GM12878 (cell line): ENCODE measurements around the gene MR1. TPM values are rescaled to one million over a fixed set of nuclear protein-coding genes. Genes with fewer than 3 reads are reported as not detected.

Experiments used
- ATAC-seq: fragments of 200-7000 bp; cut with Tn5 transposase; 3 replicates; pipeline ENCODE4 v1.9.1; 2020; ENCODE audit warnings: mild to moderate bottlenecking, moderate library complexity
- BruUV-seq: library from RNA; stranded (reverse); fragments of 400-500 nt; replicated peaks from 2 replicates; lab custom pipeline; 2021; lab: Mats Ljungman, UMichigan
- CTCF ChIA-PET: fragments of 300-600 bp; sonication (Branson Sonifier 250); formaldehyde crosslinking; extraction: SDS; loops from one replicate; lab custom pipeline; 2021; ENCODE audit warnings: inconsistent platforms; lab: Yijun Ruan, JAX
- POLR2A ChIA-PET: fragments of 350-600 bp; formaldehyde crosslinking; extraction: SDS; loops from one replicate; lab custom pipeline; 2021; ENCODE audit warnings: inconsistent platforms; lab: Charles Lee
- RAD21 ChIA-PET: fragments of 300-600 bp; sonication (Branson Sonifier 250); formaldehyde crosslinking; loops from one replicate; lab custom pipeline; 2023; ENCODE audit warnings: antibody characterized with exemption; ENCODE audit not compliant: unreplicated experiment; lab: Charles Lee
- SMC1A ChIA-PET: fragments of 300-600 bp; sonication (Branson Sonifier 250); formaldehyde crosslinking; loops from one replicate; lab custom pipeline; 2023; ENCODE audit not compliant: unreplicated experiment, uncharacterized antibody; lab: Charles Lee
- DNase-seq: peaks from one replicate; pipeline ENCODE4 v3.0.0-alpha.2; 2011; ENCODE audit warnings: low read depth, low spot score
- FAIRE-seq: peaks from 3 replicates; lab custom pipeline; 2011; peaks lifted over from hg19 to GRCh38; lab: Jason Lieb, UNC
- H2AFZ ChIP-seq: 2 replicates; pipeline ENCODE4 v1.6.0; 2011; ENCODE audit warnings: low read depth, low read length, control low read depth; ENCODE audit not compliant: control insufficient read depth
- H3K27ac ChIP-seq: 2 replicates; pipeline ENCODE4 v1.5.1; 2011; ENCODE audit warnings: control low read depth; ENCODE audit not compliant: control insufficient read depth, insufficient read depth
- H3K27me3 ChIP-seq, 2 experiments: replicated peaks in 1 of 2; 2 replicates each; pipeline versions ENCODE4 v1.6.0 to v1.6.1; 2011; ENCODE audit warnings: low read length in 1 of 2; ENCODE audit not compliant: control insufficient read depth in 2 of 2, insufficient read depth in 2 of 2
- H3K36me3 ChIP-seq, 2 experiments: 2 replicates each; pipeline ENCODE4 v1.5.1; 2011; ENCODE audit warnings: low read length in 1 of 2; ENCODE audit not compliant: control insufficient read depth in 2 of 2, insufficient read depth in 2 of 2
- H3K4me1 ChIP-seq: 2 replicates; pipeline ENCODE4 v1.6.1; 2011; ENCODE audit warnings: mild to moderate bottlenecking, low read length, moderate library complexity, mixed read lengths; ENCODE audit not compliant: control insufficient read depth, insufficient read depth
- H3K4me2 ChIP-seq: 2 replicates; pipeline ENCODE4 v1.6.0; 2011; ENCODE audit warnings: control low read depth; ENCODE audit not compliant: control insufficient read depth, insufficient read depth
- H3K4me3 ChIP-seq: fragments of 200-600 bp; sonication (generic); 2 replicates; pipeline ENCODE4 v1.5.1; 2016
- H3K79me2 ChIP-seq: 2 replicates; pipeline ENCODE4 v1.6.0; 2011; ENCODE audit warnings: low read length; ENCODE audit not compliant: control insufficient read depth, insufficient read depth
- H3K9ac ChIP-seq: 2 replicates; pipeline ENCODE4 v1.8.0; 2011; ENCODE audit warnings: low read length, control low read depth, mixed read lengths; ENCODE audit not compliant: control insufficient read depth, insufficient read depth
- H3K9me3 ChIP-seq: replicated peaks from 3 replicates; pipeline ENCODE4 v1.5.1; 2011; ENCODE audit warnings: mild to moderate bottlenecking, low read length; ENCODE audit not compliant: control insufficient read depth, insufficient read depth
- H4K20me1 ChIP-seq: 2 replicates; pipeline ENCODE4 v1.6.0; 2011; ENCODE audit not compliant: control insufficient read depth, insufficient read depth
- CREM ChIP-seq: IDR thresholded peaks from 2 replicates; pipeline ENCODE4 v1.6.1; 2014; ENCODE audit warnings: antibody characterized with exemption, low read depth
- HCFC1 ChIP-seq: fragments of 150-350 bp; IDR thresholded peaks from 2 replicates; pipeline ENCODE4 v1.6.1; 2014; ENCODE audit warnings: low read length
- LARP7 ChIP-seq: fragments of 450-650 bp; IDR thresholded peaks from 2 replicates; pipeline ENCODE4 v1.6.1; 2017; ENCODE audit warnings: mild to moderate bottlenecking
- PAX8 ChIP-seq: fragments of 450-650 bp; IDR thresholded peaks from 2 replicates; pipeline ENCODE4 v1.6.1; 2017; ENCODE audit warnings: mild to moderate bottlenecking, moderate library complexity
- RCOR1 ChIP-seq: conservative IDR thresholded peaks from 2 replicates; pipeline ENCODE4 v1.6.1; 2012; ENCODE audit warnings: low read depth, low read length, improper control_type of control experiment
- RFX5 ChIP-seq: IDR thresholded peaks from 2 replicates; pipeline ENCODE4 v1.6.1; 2011; ENCODE audit warnings: low read depth, low read length, improper control_type of control experiment
- RUNX3 ChIP-seq: IDR thresholded peaks from 2 replicates; pipeline ENCODE4 v1.6.1; 2012; ENCODE audit warnings: low read length, inconsistent platforms
- SPI1 ChIP-seq: IDR thresholded peaks from 2 replicates; pipeline ENCODE4 v1.6.1; 2011; ENCODE audit warnings: low read depth, mild to moderate bottlenecking, low read length, moderate library complexity, borderline replicate concordance; ENCODE audit not compliant: insufficient read depth
- SREBF1 ChIP-seq: IDR thresholded peaks from 2 replicates; pipeline ENCODE4 v1.6.1; 2012; ENCODE audit warnings: mild to moderate bottlenecking, low read length
- STAT3 ChIP-seq: IDR thresholded peaks from 2 replicates; pipeline ENCODE4 v1.6.1; 2011; ENCODE audit warnings: low read depth, low read length, improper control_type of control experiment
- ZBED1 ChIP-seq: IDR thresholded peaks from 2 replicates; pipeline ENCODE4 v1.6.1; 2016; ENCODE audit warnings: borderline replicate concordance
- WGBS: methylation state at CpG from one replicate; pipeline ENCODE4 v1.1.6; 2016; ENCODE audit warnings: low lambda C conversion rate; ENCODE audit not compliant: insufficient replicate concordance, insufficient coverage; ENCODE audit errors: missing lambda C conversion rate; 5-methylcytosine and 5-hydroxymethylcytosine counted together
- in situ Hi-C: fragments of 300-500 bp; cut with MboI; formaldehyde crosslinking; loops from 9 replicates; pipeline ENCODE4 v1.14.3; 2018; ENCODE audit warnings: mixed read lengths
- intact Hi-C: fragments of 100-400 bp; cut with micrococcal nuclease; formaldehyde crosslinking; loops from one replicate; pipeline ENCODE4 v1.14.2; 2022; ENCODE audit not compliant: unreplicated experiment
- polyA plus RNA-seq, 11 experiments: library from polyadenylated mRNA; depleted of rRNA in 4 of 11; unstranded in 6 of 11; stranded (reverse) in 5 of 11; fragments of >200 nt; fragmentation: Nextera tagmentation in 4 of 11; fragmentation: Illumina TruSeq in 1 of 11; extraction: Ambion mirVana in 4 of 11; extraction: Trizol in 1 of 11; gene quantifications; 1 replicate in 1 of 11; 2 replicates in 10 of 11; pipeline versions ENCODE4 v1.2.1 to v1.2.3, GENCODE V29; 2011 to 2016; ENCODE audit warnings: inconsistent platforms in 2 of 11, missing spikeins in 2 of 11, low read depth in 1 of 11
- total RNA-seq, 4 experiments: library from RNA; depleted of rRNA in 3 of 4; stranded (reverse); fragments of >200 nt in 3 of 4; fragmentation: Illumina TruSeq in 1 of 4; extraction: Trizol in 1 of 4; gene quantifications; 2 replicates each; pipeline versions ENCODE4 v1.2.1 to v1.2.3, GENCODE V29; 2013 to 2021
- TF ChIP-seq, protein P1 (sequence below): fragments of 450-650 bp; IDR thresholded peaks from 2 replicates; pipeline ENCODE4 v1.6.1; 2016; ENCODE audit warnings: mild to moderate bottlenecking
- TF ChIP-seq, protein P2 (sequence below): fragments of 450-650 bp; formaldehyde crosslinking; IDR thresholded peaks from 2 replicates; pipeline ENCODE4 v1.5.0; 2022; ENCODE audit warnings: mild to moderate bottlenecking, missing genetic modification characterization

The MR1 gene
- total and polyA plus RNA-seq, 10 of the 15 experiments (the other 5 are each of a cell fraction or from before 2014, with no cell fraction given): 24.7 to 65.9 (median 30.9) TPM

DNA sequence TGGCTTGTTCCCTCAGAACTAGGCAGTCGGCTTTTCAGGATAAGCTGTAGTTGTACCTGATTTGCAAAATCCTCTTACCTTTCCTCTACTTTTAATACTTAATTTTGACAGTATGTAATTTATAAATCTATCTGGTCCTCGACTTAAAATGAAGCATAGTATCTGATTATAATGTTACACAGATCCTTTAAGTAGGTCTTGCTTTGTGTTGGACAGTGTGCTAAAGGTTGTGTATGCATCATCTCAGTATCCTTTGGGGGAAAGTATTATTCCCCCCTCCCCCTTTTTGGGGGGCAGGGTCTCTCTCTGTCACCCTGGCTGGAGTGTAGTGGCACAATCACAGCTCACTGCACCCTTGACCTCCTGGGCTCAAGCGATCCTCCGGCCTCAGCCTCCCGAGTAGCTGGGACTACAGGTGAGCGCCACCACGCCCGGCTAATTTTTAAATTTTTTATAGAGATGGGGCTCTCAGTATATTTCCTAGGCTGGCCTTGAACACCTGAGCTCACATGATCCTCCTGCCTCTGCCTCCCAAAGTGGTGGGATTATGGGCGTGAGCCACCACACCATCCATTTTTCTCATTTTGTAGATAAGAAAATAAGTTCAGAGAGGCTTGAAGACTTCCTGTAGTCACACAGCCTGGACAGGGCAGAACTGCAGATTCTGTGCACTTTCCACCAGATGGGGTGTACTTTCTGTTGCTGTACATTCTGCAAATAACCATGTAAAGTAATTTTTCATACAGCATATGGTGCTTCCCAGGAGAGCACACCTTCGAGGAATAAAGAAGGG, 10.3 kb upstream of the MR1 start:
- ChIA-PET RAD21 (interaction anchor here (0.6 to 5.6 kb wide), 5 partner anchors 10 to 462 kb away, joined by 3 to 40 read pairs (median 9); partner anchors contain the start of gene MR1), POLR2A (interaction anchor here (0.6 to 6.3 kb wide), 12 partner anchors 8 to 430 kb away, joined by 3 to 70 read pairs (median 4); partner anchors contain the start of gene MR1), SMC1A (interaction anchor here (0.8 to 9.6 kb wide), 13 partner anchors 9 to 142 kb away, joined by 3 to 135 read pairs (median 3); partner anchors contain the start of gene MR1), CTCF (interaction anchor here (0.6 to 3.3 kb wide), 8 partner anchors 10 to 142 kb away, joined by 3 to 17 read pairs (median 4); partner anchors contain the start of gene MR1)
- Histone ChIP-seq H4K20me1 (no peaks in the 10 kb centered on the region), H3K4me1 (peaks cover 17% of the 10 kb centered on the region), H3K27ac (no peak overlapping the region; the same call in 1 of the 2 replicates), H3K4me2 (peak overlapping the region; percentile 80), H2AFZ (peak overlapping the region; percentile 70), H3K9me3 (no peaks in the 10 kb centered on the region), H3K9ac (no peak overlapping the region), H3K4me3 (peak overlapping the region; percentile 13; the same call in 1 of the 2 replicates), H3K27me3 (no peaks in the 10 kb centered on the region), H3K36me3 (no peaks in the 10 kb centered on the region), H3K79me2 (peaks cover 41% of the 10 kb centered on the region)
- TF ChIP-seq LARP7 (no peak), SPI1 (no peak), HCFC1 (no peak), RUNX3 (no peak), PAX8 (no peak), RCOR1 (no peak), STAT3 (no peak), ZBED1 (no peak), SREBF1 (no peak), RFX5 (no peak), CREM (no peak)
- TF ChIP-seq, protein P1, sequence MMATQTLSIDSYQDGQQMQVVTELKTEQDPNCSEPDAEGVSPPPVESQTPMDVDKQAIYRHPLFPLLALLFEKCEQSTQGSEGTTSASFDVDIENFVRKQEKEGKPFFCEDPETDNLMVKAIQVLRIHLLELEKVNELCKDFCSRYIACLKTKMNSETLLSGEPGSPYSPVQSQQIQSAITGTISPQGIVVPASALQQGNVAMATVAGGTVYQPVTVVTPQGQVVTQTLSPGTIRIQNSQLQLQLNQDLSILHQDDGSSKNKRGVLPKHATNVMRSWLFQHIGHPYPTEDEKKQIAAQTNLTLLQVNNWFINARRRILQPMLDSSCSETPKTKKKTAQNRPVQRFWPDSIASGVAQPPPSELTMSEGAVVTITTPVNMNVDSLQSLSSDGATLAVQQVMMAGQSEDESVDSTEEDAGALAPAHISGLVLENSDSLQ: no peak
- TF ChIP-seq, protein P2, sequence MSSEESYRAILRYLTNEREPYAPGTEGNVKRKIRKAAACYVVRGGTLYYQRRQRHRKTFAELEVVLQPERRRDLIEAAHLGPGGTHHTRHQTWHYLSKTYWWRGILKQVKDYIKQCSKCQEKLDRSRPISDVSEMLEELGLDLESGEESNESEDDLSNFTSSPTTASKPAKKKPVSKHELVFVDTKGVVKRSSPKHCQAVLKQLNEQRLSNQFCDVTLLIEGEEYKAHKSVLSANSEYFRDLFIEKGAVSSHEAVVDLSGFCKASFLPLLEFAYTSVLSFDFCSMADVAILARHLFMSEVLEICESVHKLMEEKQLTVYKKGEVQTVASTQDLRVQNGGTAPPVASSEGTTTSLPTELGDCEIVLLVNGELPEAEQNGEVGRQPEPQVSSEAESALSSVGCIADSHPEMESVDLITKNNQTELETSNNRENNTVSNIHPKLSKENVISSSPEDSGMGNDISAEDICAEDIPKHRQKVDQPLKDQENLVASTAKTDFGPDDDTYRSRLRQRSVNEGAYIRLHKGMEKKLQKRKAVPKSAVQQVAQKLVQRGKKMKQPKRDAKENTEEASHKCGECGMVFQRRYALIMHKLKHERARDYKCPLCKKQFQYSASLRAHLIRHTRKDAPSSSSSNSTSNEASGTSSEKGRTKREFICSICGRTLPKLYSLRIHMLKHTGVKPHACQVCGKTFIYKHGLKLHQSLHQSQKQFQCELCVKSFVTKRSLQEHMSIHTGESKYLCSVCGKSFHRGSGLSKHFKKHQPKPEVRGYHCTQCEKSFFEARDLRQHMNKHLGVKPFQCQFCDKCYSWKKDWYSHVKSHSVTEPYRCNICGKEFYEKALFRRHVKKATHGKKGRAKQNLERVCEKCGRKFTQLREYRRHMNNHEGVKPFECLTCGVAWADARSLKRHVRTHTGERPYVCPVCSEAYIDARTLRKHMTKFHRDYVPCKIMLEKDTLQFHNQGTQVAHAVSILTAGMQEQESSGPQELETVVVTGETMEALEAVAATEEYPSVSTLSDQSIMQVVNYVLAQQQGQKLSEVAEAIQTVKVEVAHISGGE (CRISPR knock-in tag): no peak
- 63% methylated on average over 10 of the region's 10 CpGs for WGBS
- ATAC-seq (no peak), DNase-seq (no peak), FAIRE-seq (peak; percentile 52)
- in situ Hi-C loops (no loop called here), intact Hi-C loops (loop anchor here (2.0 kb wide), 1 partner anchor 141 kb away; no protein-coding TSS in a partner anchor)
- BruUV-seq: no TSS peak
